GM19099 (cell line): Measurements from ENCODE around the gene SH3RF3.

Source experiments
- POLR2A ChIP-seq: IDR thresholded peaks from 3 replicates; pipeline ENCODE4 v1.6.1; 2011; ENCODE audit warnings: low read depth; ENCODE audit not compliant: insufficient read length; ENCODE audit errors: extremely low read depth

The SH3RF3 gene

DNA sequence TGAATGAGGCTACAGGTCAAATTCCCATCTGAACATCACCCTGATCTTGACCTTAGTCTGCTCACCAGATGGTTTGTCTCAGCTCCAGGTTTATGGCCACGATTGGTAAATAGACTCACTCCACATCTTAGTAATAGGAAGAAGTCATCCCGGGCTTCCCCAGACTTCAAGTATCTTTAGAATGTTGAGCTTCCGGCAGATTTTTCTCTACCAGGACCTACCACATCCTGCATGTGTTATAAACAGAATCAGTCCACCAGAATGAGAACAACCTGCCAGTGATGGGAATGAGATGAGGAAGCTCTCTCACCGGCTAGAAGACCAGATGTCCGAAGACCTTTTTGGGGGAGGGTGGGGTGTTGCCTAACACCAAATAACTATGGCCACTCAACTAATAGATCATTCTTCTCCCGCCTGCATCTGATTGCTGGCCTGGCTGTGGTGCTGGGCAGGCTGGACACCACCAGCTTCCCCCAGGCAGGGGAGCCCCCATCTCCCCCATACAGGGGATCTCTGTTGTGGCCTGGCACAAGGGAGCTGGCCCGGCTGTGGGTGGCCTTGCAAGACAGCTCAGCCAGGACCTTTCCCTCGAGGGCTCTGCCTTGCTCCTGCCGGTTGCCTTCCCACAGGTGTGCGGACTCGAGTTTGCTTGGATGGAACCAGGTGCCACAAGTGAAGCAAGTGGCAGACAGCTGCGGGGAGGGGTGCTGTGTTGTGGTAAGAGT, 88.5 kb downstream of the SH3RF3 start:
- TF ChIP-seq POLR2A, result no peak

DNA sequence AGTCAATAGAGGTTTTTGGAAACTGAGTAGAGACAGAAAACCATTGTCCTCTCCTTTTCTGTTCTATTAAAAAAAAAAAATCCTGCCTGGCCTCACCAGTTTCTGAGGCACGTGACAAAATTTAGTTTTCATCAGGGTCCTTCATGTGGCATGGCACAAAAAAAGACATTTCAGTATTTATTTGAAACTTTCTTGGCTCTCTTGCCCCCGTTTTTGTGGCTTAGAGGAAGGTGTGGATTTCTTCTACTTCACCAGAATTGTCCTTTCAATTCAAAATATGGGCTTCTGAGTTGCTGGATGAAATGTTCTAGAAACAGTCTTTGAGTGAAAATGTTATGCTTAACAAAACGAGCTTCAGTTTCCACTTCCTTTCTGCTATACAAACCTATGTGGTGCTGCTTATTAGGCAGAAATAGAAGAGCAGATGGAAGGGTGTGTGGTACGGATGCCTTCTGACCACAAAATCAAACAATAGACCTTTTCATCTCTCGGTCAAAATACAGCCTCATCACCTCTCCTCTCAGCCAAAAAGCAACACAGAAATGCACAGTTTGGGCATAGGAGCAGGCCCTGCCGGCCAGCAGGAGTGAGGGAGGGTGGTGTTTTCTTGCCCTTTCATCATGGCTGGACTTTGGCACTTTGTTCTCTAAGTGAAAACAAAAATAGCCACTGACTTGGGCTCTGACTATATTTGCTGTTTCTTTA, 89.2 kb downstream of the SH3RF3 start:
- TF ChIP-seq POLR2A, result no peak

DNA sequence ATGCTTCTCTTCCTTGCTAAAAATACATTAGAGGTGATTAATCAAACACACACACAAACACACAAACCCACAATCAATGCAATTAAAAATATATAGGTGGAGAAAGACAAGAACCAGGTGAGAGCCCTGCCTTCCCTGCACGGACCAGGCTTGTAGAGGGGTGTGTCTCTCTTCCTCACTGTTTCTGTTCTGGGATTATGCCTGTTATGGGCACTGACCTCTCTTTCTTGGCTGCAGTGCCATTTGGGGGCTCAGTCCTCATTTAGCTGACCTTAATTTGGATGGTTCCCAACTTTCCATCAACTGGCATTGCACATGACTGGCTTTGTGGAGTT, 89.8 kb downstream of the SH3RF3 start:
- TF ChIP-seq POLR2A, result no peak

DNA sequence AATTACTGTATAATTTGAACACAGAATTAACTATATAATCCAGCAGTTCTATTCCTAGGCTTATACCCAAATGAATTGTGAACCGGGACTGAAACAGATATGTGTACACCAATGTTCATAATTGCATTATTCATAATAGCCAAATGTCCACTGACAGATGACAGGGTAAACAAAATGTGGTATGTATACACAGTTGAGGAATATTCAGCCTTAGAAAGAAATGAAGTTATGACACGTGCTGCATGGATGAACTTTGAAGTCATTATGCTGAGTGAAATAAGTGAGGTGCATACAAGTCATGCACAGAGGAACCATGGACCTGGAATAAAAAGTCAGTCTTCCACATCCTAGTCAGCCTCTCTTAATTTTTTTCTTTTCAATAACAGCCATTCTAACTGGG, 91.9 kb downstream of the SH3RF3 start:
- TF ChIP-seq POLR2A, result no peak

DNA sequence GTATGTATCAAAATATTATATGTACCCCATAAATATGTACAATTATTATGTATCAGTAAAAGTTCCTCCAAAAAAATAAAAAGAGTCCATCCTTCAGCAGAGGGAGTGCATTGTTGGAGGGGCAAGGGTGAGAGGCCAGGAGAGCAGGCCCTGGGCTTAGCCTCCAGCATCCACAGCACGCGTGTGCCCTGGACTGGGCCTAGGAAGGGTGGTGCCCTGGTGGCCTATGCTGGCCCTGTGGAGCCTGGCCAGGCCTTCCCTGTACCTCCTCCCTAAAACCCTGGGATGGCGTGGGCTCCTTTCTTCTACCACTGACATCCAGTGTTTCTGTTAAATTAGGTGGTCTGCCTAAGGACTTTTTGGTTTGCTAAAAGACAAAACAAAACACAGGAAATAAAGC, 93.4 kb downstream of the SH3RF3 start:
- TF ChIP-seq POLR2A, result no peak

DNA sequence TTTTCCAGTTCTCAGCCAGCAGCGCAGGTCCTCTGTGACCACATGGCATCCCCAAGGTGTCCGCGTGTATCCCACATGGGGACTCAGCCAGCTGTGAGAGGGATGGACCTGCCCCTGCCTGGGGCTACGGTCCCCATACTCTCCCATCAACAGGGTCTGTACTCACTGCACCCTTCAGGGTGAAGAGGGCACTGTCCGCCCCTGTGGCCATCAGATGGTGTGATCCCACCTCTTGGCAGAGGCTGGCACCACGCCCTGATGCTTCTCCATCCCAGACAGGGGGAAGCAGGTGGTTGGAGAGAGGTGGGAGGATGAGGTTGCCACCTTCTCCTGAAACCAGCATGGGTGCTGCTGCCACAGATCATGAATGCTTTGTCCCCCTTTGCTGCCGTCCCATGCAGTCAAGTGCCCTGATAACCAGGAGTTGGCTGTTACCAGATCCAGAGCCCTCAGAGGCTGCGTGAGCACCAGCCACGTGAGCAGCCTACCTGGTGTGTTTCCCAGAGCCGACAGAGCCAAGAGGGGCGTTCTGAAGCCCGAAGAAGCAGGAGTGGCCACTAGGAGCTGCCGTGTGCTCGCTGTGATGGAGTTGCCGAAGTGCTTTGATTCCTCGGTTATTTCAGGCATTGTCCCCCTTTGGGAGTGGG, 93.9 kb downstream of the SH3RF3 start:
- TF ChIP-seq POLR2A, result no peak

DNA sequence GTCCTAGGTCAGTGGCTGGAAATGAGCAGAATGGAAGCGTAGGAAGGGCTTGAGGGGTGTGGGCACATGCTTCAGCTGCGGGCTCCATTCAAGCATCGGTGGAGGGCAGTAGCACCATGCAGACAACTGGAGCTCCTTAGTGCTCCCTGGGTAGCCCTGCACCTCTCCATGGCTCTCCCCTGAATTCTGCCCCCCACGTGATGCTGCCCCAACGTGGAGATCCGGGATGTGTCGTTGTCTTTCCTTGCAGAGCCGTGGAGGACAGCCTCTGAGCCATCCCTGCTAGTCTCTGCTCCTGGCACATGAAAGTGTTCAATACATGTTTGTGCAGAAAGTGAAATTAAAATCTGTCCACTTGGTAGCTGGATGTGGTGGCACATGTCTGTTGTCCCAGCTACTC, 94.5 kb downstream of the SH3RF3 start:
- TF ChIP-seq POLR2A, result no peak

DNA sequence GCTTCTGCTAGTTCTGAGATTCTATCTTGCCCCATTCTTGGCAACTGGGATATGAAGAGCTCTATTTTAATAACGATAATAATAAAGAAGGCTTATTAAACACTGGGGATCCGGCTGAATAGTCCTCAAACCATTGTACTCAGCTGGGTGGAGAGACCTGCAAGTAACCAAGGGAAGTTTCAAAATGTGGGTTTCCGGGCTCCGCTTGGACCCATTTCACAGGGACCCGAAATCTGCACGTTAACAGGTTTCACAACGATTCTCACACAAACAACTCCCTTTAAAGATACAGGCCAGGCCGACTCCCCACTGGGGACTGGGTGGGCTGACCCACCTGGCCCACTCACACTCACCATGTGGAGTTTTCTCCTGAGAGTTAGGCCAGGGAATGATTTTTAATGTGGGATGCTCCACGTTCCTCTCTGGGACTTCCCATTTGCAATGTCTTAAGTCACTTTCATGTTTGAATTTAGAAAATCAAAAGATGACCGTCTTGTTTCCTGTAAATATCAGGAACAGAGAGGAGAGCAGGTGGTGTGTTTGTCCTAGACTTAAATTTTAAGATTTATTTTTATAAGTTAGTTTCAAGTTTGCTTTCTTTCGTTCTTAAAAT, 96.3 kb downstream of the SH3RF3 start:
- no peak for TF ChIP-seq POLR2A

DNA sequence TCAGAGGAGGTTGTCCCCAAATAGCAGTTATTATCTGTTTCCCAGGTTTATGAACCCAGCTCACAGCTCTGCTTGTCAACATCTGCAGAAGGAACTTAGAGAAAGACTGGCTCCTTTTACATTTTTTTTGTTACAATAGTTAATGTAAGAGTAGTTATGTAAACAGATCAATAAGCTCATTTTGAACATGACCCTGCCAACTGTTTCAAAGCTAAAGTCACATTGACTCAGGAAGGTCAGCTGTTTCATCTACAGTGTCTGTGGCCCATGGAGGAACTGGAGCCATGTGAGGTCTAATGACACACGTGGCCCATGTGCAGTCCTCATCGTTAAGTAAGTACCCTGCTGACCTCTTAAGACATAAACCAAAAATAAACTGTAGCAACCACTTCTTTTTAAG, 97.1 kb downstream of the SH3RF3 start:
- TF ChIP-seq POLR2A, result no peak

DNA sequence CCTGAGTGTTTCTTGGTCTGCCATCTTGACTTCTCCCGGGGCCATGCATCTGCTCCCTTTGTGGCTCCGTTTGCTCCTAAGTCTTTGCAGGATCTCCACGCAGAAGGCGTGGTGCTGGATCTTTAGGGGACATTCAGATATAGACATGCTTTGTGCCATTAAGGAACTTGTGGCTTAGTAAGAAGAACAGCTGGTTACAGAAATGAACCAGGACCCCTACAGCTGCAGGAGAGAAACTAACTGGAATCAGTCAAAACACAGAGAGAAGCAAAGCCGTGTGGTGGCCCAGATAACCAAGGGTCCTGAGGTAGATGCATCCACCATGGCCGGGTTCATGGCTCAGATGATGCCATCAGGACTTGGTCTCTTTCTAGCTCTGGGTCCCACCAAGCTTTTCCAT, 97.6 kb downstream of the SH3RF3 start:
- no peak for TF ChIP-seq POLR2A

DNA sequence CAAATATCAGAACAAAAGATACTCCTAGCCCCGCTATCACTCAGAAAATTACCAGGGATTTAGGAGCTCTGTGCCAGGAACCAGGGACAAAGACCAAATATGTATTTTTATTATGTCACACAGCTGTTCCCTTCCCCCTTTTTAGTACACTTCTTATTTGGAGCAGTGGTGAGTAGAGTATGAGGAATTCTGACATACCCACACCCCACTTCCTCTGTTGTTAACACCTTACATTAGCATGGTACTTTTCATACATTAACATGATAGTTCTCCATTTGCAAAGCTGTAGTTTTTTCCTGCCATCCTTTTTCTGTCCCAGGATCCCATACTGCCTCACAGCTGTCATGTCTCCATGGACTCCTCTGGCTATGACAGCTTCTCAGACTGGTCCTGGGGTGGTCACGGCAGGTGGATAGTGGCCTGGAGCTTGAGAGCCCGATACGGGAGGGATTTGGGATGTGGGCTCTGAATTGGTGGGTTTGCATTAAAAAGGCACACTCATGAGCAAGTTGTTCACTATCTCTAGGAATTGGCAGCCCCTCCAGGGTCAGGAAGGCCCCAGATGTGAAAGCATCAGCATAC, 100.2 kb downstream of the SH3RF3 start:
- TF ChIP-seq POLR2A, result no peak

DNA sequence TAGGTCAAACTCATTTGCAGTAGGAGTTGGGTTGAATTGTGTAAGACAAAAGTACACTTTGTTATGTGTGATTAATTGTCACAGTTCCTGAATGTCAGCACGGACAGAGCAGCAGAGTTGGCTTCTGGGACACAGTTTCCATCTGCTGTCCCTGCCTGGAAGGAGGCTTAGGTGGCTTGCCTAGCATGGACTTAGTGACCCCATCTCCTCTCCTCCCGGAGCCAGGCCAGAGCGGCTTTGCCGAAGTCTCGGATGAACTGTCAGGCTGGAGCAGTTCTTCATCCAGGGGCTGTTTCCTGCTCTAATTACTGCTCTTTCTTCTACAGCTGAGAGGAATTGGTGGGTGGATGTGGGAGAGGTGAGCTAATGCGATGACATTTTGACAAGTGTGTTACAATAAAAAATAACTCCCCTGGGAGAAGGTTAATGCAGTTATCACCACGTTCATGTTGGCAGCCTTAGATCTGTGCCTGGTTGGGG, 102.0 kb downstream of the SH3RF3 start:
- no peak for TF ChIP-seq POLR2A

DNA sequence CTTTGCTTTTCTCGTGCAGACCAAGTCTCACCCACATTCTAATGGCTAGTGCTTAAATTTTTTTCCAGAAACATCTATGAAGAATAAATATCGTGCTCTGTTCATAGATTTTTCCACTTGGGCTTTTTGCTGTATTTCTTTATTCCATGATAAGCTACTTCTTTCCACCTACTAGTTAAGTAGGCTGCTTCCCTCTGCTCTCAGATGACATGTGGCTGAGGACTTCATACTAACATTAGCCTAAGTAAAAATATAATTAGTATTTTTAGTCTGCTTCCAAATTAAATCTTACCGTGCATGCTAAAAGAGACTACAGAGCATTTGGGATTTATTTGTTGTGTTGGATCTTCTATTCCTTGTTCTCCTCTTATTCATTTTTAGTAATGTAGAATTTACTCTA, 102.4 kb downstream of the SH3RF3 start:
- TF ChIP-seq POLR2A, result no peak

DNA sequence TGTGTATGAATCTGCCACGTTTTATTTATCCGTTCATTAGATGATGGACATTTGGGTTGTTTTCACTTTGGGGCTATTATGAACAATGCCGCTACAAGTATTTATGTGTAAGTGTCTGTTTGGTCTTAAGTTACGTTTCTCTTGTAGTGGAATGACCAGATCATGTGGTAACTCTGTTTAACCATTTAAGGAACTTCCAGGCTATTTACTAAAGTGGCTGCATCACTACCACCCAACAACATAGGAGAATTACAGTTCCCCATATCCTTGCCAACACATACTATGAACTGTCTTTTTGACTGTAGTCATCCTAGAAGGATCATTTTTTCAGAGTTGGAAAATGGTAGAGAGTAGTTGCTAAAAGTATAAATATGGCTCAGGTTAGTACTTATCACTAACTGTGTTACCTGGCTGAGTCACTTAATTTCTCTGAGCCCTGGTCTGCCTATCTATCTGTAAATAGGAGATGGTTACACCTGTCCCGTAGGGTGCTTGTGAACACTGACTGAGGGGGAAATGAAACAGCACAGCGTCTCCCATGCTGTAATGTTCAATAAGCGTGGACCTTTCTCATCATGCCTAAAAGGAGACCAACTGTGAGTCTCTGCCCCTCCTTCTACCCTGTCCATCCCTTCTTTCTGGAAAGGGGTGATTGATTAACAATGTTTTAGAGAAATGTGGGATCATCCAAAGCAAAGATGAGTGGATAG, 103.1 kb downstream of the SH3RF3 start:
- no peak for TF ChIP-seq POLR2A

DNA sequence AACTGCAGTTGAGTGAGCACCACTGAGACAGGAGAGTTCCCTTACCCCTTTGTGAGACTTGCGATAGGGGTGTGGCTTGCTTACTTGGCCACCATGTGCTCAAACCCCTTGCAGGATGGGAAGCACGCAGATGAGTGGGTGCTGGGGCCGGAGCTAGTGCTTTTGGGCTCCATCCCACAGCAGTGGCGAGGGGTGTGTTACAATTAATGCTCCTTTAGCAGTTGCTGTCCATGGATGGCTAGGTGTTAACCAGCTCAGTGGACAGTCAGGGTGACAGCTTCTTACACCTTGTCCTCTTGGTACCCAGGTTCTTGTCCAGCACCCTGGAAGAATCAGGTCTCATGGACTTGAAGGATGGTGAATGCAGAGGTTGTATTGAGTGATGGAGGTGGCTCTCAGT, 103.9 kb downstream of the SH3RF3 start:
- no peak for TF ChIP-seq POLR2A
